Tibial nerve (tissue), 3 donors: ENCODE data around the gene SPACA4.

Experiments
- CTCF ChIP-seq, 5 experiments: fragments of 200-600 bp in 3 of 5; fragments of 450-650 bp in 2 of 5; sonication (generic) in 3 of 5; IDR thresholded peaks; one replicate each; pipeline ENCODE4 v1.5.1; 2016 to 2019; ENCODE audit warnings: antibody characterized with exemption in 5 of 5, mild to moderate bottlenecking in 3 of 5, moderate library complexity in 2 of 5
- POLR2A ChIP-seq, 2 donors: fragments of 450-650 bp; IDR thresholded peaks; one replicate each; pipeline ENCODE4 v1.6.1; 2017; ENCODE audit warnings: antibody characterized with exemption in 2 of 2, mild to moderate bottlenecking in 2 of 2, moderate library complexity in 2 of 2

GRCh38 chr19:48609571-48610108, 3.1 kb downstream of the SPACA4 start:
- TF ChIP-seq CTCF (IDR thresholded peaks at IDR 0.05): no peak
- no peak for TF ChIP-seq POLR2A (IDR thresholded peaks at IDR 0.05)
